HG02943 (cell line): Measurements from ENCODE around the gene MYRF.
A peak's percentile ranks its signal among the peaks of the same experiment; 100 is the strongest.

Source experiments
- ATAC-seq: cut with Tn5 transposase; IDR thresholded peaks from one replicate; pipeline ENCODE4 v1.9.1; 2021; ENCODE audit warnings: mild to moderate bottlenecking, low read depth, moderate library complexity; ENCODE audit not compliant: unreplicated experiment

The MYRF gene

GRCh38 chr11:61814247-61814957 is 62.0 kb downstream of the MYRF start:
- no peak for ATAC-seq

- peak; percentile 43 for ATAC-seq
Observed at GRCh38 chr11:61814958-61815789, 62.7 kb downstream of the MYRF start.

GRCh38 chr11:61815790-61816735 is 63.6 kb downstream of the MYRF start:
- peak; percentile 20 for ATAC-seq

DNA sequence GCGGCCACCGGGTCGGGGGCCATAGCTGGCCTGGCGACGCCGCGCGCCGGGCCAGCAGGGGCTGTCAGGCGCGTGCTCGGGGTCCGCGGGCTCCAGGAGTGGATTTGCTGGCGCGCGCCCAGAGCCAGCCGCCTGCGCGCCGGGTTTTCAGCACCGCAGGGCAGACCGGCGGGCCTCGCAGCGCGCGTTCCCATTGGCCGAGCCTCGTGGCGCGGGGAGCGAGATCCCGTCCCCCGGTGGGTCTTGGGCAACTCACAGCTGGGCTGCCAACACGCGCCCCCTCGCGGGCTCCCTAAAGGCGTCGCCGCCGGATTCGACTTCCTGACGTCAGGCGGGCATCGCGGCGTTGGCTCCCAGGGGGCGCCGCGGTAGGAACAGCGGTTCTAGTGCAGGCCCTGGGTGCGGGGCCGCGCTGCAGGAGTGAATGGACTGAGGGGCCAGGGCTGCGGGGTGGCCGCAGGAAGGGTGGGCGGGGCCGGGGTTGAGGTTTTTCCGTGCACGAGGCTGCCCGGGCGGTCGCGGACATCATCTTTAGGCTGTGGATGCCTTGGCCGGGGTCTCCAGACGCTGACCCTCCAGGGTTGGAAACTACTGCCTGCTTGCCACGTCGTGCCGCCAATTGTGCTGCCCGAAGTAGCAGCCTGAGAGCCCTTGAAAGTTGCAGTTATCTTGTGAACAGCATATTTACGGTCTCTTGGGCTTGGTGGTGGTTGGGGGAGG is 64.5 kb downstream of the MYRF start, which contains the start of gene FADS1:
Gene FADS1 (minus strand): TSS at position 268 of the 720 bp plus-strand sequence. CDS start 74 bp downstream, at position 194.
- ATAC-seq: peak; percentile 42

DNA sequence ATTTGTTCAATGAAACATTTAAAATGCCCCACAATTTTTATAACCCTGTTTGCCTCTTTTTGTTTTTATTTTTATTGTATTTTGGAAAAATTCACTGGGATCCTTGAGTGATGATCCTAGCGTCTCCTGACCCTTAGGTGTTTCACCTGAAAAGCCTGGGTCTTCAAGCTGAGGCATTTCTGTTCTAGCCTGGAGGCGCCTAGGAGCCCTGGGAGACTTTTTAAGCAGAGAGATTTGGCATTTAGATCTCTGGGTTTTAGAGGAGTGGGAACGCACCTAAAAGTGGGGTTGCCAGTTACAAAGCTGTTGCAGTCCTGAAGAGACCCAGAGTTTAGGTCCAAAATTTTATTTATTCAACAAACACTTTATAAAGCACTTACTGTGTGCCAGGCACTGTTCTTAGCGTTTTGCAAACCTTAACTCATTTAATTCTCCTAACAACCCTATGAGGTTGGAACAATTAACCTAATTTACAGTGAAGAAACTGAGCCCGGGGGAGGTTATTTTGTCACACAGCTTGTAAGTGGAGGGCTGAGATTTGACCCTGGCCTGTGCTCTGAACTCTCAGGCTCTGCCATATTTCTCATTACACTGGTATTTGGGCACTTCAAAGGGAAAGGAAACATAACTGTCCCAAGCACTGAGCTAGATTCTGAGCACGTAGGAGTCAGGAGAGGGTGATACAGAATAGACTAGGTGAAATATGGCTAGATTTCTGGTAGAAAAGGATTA is 65.2 kb downstream of the MYRF start:
- no peak for ATAC-seq

DNA sequence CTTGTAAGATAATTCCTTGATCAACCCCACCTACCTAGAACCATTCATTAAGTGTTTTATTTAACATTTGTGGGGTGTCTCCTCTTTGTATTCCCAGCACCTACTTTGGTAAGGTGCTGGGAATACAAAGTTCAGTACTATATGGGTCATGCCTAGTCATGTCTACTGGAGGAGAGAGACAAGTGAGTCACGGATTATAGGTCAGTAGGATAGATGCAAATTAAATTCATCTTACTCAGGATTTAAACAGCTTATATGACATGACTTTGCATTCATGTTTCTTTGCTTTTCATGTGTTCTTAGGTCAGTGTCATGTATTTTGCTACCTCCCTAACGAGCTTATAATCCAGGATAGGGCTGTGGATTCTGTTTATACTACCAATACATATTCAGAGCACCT is 67.7 kb downstream of the MYRF start:
- ATAC-seq: no peak

GRCh38 chr11:61826930-61827570 is 74.6 kb downstream of the MYRF start:
- no peak for ATAC-seq

DNA sequence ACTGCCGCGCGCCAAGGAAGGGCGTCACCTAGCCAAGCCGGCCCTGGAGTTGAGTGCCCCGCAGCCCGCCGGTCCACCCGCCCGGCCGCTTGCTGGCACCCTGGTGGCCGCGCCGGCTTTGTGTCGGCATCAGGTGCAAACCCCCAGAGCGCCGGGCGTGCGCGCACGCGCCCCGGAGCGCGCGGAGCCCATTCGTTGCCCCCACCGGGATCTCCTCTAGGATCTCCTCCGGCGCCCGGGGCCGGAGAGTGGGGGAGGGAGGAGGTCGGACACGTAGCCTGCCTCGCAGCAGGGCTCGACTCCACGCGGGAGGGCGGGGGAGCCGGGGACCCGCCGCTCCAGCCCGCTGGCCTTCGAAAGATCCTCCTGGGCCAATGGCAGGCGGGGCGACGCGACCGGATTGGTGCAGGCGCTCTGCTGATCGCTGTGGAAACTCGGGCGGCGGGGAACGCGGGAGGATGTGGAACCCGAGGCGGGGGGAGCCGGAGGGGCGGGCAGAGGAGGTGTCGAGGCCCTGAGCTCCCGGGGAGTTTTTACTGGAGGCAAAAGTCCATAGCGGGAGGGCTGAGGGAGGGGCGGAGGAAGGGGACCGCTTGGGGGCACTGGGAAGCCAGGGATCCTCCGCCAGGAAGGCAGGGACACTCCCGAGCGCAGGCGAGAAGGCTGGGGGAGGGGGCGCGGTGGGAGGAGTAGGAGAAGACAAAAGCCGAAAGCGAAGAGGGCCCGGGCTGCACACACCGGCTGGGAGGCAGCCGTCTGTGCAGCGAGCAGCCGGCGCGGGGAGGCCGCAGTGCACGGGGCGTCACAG is 75.3 kb downstream of the MYRF start, which contains the start of gene FADS2:
Gene FADS2 (plus strand): TSS at position 730 of the 808 bp plus-strand sequence. CDS start 91 bp downstream, outside the sequence.
- ATAC-seq: peak; percentile 67

GRCh38 chr11:61828379-61828628 is 75.9 kb downstream of the MYRF start:
- ATAC-seq: no peak

DNA sequence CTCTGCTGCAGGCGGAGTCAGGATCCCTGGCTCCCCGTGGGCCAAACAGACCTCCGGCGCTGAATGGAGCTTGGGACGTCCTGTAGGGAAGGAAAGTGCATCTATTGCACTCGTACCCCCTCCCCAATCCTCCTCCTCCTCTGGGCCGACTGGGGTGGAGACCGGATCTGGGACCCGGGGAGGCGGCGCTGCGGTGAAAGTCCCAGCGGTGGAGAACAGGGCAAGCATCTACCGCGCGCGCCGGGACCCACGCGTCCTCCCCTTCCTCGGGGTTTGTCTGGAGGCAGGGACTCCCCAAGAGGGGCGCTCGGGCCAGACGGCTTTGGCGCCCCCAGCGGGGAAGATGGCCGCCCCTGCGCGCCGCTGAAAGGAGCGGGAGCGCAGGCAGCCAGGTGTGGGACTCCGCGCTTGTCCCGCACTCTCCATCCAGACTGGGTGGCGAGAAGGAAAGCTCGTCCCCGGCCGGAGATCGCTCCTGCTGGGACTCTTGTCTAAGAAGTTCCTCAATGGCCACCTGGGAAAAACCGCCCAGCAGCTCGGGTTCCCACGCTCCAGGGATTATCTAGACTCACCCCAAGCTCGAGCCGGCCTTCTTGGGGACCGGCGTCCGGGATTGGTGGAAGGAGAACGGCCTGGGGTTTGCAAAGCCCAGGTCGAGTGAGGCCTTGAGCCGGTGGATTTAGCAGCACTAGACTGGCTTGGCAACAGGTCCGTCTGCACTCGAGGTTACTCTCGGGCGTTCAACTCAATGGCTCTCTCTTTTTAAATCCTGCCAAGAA is 76.4 kb downstream of the MYRF start:
- no peak for ATAC-seq

- no peak for ATAC-seq
Observed at GRCh38 chr11:61829806-61830205, 77.4 kb downstream of the MYRF start.

GRCh38 chr11:61830237-61831105 is 78.0 kb downstream of the MYRF start:
- no peak for ATAC-seq

DNA sequence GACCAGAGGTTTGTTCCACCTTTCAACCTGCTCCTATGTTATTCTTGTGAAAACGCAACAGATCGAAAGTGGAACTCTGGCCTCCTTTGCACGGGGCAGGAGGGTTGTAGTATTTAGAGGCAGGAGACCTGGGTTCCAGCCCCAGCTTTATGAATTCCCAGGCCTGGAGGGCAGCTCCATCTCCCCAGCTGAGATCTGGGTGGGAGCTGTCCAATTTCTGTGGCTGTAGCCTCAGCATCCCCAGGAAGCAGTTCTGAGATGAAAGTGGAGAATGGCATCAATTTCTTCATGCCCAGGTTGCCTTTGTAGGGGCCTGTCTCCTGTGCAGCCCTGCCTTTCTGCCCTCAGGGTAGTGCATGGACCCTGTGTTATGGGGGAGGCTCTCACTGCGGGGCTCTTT is 79.8 kb downstream of the MYRF start:
- ATAC-seq: no peak

GRCh38 chr11:61832754-61833153 is 80.3 kb downstream of the MYRF start:
- ATAC-seq: no peak

DNA sequence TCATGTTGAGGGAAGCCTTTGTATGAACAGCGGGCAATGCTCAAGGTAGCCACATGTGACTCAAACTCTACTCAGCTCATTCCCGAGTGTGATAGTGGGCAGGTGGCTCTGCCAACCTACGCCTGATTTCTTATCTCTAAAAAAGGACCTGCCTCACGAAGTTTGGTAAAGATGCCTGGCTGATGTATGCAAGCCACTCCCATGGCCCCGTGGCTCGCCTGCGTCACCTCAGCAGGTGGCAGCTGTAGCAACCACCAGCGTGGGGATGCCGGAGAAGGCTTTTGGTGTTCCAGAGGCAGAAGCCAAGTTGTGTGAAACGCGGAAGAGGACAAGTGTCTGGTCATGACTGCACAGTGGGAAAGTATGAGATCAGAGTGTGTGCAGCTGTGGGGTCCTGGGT is 81.0 kb downstream of the MYRF start:
- ATAC-seq: no peak

- ATAC-seq: no peak
Observed at GRCh38 chr11:61833926-61834277, 81.5 kb downstream of the MYRF start.
